Activated T-helper 1 cell treated with Interleukin-2 at 50 U/mL for 16 hours (primary cell): ENCODE measurements around the gene RPL5.

Experiments
- DNase-seq: peaks from one replicate; pipeline ENCODE4 v3.0.0-alpha.2; 2020; ENCODE audit warnings: low read depth

Gene RPL5

DNA sequence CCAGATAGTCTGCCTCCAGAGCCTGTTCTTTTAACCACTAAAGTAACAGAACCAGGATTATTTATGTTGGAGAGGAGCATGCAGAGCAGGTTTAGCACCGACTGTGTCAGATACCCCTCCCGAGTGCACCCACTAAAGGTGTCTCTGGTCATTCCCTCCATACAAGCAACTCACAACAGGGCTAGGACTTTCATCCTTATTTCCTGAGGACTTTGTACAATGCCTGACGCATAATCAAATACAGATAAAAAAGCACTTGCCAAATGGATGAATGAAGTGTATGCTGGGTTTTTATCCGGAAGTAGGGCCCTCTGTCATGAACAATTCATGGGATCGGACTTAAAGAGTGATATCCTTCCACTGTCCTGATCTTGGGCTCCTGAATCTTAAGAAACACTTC lies 26.0 kb downstream of the RPL5 start:
- DNase-seq = no peak

DNA sequence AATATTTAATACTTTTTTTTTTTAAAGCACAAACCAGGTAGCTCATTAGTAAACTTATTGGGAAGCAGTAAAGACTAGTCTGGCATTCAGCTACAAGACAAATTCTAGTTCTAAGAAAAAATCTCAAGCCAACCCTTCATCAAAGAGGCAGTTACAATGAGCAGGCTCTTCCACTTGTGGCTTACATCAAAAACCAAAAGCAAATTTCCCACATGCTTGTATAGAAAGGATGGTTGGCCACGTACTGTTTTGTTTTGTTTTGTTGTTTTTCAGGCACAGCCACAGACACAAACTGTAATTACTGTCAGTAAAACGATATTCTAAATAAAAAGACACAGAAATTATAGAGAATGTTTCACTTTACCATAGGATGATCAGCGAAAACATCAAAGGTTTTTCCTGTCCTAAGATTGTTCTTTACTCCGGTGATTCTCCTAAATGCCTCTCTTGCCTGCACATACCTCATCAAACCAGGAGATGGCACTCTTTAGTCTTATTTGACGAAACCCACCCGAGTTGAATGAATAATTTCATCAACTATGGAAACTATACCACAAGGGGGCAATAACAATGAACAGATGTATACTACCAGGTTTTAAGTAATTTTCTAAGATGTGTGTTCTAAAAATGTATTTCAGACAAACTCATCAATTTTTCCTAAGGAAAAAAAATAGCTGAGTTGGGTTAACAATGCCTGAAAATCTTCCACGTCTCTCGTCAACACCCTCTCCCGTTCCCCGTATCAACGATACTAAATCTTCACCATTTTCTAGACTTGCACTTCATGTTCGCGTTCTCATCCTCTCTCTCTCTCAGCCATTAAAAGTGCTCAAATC lies 26.9 kb downstream of the RPL5 start:
- DNase-seq = no peak

DNA sequence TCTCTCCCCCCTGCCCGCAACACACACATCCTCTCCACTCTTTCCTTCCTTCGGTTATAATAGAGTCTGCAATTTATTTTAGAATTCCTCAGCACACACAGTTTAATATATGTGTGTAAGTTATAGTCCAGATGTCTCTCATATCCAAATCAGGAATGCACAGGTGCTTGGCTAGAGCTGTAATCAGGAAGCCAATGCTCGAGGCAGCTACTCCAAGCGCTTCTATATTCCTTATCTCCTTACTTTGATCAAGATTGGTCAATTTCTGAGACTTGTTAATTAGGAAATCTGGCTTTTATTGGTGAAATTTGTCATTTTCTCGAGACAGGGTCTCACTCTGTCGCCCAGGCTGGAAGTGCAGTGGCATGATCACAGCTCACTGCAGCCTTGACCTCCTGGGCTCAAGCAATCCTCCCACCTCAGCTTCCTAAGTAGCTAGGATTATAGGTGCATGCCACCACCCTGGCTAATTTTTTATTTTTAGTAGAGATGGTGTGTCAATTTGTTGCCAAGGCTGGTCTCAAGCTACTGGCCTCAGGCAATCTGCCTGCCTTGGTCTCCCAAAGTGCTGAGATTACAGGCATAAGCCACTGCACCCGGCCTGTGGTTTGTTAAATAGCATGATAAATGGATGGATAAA lies 27.7 kb downstream of the RPL5 start:
- no peak for DNase-seq

DNA sequence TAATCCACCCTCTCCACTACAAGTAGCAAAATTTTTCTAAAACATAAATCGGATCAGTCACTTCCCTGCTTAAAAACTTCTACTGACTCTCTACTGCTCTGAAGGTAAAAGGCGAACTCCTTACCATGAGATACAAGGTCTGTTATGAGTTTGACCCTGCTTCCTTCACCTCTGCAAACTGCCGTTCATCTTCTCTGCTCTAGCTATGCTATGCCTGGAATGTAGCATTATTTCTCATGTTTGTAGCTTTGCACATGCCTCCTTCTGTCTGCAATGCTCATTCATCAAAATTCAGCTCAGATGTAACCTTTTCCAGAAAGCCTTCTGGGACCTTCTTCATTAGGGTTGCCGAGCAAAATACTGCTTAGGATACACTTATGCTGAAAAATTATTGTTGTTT lies 30.8 kb downstream of the RPL5 start:
- DNase-seq = no peak

DNA sequence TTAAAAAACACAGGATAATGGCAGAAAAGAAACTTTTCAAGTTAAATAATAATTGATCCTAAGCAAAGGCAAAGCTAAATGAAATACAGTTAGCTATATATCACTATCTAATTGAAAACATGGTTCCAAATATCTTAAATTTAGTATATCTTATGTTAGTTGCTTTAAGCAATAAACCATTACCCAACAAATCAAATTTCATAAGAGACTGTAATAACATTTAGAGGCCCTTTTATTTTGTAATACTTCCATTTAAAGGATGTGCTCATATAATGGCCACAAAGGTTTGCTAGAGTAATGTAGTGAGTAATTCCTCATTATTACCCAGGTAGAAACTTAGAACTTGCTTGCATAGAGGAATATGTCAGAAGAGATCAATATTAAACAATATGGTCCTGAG lies 32.3 kb downstream of the RPL5 start:
- no peak for DNase-seq

DNA sequence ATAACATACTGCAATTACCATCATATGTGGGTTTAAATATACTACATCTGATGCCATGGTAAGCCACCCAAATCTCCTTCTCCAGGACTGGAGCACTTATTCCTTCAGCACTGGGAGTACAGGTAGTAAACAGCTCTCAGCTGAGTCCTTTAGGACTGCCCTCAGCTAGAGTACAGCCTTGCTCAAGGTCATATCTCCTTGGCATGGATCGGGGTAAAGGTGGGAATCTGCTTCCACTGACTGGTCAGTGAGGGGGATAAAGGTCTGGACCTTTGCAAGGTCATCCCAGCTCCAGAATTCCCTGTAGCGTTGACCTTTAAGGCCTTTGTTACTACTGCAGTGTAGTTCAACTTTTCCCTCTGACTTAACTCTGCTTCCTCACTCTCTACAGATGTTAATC lies 38.8 kb downstream of the RPL5 start:
- no peak for DNase-seq

DNA sequence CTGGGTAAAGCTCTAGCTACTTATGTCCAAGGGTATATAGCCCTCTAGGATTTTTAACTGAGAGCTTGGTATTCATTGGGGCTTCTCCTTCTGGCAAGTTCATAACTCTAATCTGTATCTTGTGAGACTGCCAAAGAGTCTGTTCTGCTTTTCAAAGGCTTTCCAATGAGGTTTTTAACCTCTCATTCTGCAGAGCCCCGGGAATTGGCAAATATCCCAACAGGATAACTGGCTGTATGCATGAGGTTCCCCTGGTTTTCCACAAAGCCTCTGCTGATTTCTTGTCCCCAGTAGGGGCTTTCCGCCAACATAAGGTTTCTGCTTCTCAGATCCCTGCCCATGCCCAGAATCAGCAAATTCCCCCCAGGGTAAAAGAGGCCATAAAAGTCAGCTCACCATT lies 40.9 kb downstream of the RPL5 start:
- no peak for DNase-seq

DNA sequence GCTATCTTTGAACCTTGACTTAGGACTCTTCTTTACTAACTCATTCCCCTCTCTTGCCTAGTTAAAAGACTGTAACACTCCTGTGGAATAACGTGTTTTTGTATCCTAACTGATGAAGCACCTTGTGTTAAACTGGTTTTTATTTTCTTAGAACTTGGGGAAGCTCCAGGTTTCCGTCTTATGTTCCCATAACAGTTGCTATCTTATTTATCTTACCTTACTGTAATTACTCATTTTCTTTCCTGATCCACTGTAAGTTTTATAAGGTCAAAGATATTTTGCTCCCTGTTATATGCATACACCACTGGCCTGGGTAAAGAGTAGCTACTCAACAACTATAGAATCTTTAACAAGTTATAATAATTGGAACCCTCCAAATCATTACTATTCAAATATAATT lies 43.1 kb downstream of the RPL5 start:
- no peak for DNase-seq

DNA sequence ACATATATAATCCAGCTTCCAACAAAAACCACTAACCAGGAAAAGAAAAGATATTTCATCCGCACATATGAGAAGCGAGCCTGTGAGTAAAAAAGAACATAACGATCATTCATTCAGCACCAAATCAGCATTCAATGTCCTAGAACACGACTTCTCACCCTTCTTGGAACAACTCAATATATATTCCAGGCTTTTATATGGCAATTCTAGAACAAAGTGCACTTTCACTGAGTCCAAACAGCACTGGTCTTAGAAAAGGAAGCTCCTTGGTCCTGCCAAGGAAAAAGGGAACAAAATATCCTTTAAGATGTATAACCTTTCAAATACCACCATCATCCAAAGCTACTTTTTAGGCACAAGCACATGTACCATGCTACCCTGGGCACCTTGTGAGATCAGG lies 44.5 kb downstream of the RPL5 start:
- DNase-seq = no peak

DNA sequence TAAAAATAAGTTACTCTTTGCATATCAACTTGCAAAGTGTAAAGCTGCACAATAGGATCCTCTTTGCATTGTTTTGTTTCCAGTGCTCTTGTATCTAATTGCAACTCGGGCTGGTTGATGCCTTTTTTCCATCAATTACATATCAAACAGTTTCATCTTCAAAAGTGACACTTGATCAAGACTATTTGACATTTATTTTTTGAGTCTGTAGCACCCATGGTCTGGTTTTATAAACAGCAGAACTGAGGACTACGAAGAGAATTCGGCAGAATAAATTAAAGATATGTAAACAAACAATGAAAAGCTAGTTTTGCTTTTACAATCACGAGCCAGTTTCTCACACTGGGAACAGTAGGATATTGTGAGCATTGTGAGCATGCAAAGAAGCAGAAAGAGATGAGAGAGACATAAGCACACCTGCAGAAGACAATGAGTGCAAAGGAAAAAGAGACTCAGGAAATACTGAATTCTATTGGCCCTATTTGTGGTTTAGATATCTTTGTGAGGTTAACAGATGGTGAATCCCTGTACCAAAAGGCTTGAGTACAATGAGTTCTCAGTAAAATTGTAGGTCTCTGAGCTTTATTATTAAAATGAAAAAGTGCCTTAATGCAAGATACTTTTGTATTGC lies 45.4 kb downstream of the RPL5 start:
- DNase-seq = no peak

DNA sequence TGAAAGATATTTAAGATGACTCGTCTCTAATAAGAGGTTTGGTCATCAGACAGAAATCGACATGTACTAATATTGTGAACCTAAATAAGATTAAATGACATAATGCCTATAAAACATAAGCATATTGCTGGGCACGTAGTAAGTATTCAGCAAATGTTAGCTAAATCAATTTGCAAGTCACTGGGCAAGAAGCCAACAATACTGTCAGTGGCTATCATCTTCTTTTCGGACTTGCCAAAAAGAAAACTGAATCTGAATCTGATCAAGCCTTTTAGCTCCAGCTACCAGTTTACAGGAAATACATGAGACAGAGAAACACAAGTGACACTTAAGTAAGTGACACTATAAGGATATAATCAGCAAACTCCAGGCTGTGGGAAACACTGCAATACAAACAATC lies 46.0 kb downstream of the RPL5 start:
- DNase-seq = no peak

DNA sequence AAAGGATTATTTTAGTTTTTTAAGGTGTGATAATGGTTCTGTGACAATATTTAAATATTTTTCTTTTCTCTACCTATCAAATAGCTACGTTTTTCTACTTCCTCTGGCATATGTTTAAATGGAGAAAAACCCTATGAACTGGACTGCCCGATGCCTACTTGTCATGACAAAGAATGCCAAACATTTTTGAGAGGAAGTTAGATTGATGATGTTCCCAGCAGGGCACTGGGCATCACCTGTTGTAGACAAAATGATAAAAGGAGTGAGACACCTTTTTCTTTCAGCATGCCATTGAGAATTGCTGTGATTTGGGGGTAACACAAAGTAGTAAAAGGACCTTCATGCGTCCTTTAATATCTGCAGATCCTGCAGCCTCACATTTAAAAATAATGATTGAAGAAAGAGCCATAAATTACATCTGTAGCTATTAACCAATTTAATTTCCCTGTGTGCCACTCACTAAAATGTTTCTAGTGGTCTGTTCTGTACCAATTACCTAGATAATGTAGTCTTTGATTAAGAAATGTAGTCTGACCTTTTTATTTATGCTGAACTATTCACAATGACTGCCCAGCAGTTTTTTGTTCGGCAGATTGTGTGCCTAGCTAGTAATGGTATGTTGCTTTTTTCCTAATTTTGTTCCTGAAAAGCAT lies 47.6 kb downstream of the RPL5 start:
- DNase-seq = no peak

DNA sequence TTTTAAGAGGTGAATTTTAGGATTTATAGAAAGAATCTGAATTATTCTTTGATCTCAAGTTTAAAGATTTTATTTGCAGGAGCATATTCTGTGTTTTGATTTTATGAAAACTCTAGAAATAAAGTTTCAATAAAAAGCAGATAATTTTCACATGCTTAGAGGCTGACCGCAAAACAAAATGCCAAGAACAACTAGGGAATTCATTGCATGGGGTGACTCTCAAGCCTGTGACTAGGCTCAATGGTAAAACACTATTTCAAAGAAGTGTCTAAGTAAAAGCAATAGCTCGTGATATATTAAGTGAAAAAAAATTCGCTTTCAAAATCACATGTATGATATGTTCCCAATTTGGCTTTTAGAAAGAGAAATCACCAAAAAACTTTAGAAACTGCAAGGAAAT lies 49.6 kb downstream of the RPL5 start:
- DNase-seq = no peak

DNA sequence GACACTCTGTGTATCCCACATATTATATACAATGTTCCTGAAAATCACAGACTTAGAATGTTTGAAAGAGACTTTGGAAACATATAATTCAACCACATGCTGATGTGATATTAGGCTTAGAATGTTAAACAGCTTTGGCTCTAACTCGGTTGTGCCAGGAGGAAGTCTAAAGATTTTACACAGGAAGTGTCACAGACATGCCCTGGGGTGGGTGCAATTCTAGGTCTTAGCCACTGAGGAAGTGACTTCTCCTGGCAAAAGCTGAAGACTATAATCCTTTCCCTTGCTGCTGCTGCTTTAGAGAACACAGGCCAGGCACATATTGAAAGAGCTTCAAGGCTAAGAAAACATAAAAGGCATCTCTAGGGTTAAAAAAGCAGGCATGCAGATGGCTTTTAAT lies 51.0 kb downstream of the RPL5 start:
- peak; percentile 17 for DNase-seq

DNA sequence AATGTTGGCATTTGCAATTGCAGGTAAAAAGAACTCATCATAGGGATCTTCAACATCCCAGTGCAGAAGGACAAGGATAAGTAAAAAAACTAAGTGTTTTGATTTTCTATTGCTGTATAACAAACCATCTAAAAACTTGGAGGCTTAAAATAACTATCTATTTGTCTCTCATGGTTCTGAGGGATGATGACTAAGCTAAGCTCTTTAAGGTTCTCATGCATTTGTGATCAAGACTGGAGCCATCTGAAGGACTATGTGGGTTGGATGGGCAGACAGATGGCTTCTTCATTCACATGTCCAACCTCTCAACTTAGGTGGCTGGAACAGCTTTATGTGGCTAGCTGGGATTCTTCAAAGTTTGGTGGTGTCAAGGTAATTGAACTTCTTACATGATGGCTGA lies 51.5 kb downstream of the RPL5 start:
- DNase-seq = no peak

DNA sequence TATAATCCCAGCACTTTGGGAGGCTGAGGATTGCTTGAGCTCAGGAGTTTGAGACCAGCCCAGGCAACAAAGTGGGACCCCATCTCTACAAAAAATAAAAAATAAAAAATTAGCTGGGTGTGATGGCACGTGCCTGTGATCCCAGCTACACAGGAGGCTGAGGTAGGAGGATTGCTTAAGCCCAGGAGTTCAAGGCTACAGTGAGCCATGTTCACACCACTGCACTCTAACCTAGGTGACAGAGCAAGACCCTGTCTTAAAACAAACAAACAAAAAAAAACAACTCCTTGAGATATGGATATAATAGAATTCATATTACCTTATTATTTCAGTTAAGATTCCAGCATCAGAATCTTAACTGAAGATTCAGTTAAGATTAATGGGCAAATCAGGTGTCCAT lies 52.4 kb downstream of the RPL5 start:
- DNase-seq = no peak

DNA sequence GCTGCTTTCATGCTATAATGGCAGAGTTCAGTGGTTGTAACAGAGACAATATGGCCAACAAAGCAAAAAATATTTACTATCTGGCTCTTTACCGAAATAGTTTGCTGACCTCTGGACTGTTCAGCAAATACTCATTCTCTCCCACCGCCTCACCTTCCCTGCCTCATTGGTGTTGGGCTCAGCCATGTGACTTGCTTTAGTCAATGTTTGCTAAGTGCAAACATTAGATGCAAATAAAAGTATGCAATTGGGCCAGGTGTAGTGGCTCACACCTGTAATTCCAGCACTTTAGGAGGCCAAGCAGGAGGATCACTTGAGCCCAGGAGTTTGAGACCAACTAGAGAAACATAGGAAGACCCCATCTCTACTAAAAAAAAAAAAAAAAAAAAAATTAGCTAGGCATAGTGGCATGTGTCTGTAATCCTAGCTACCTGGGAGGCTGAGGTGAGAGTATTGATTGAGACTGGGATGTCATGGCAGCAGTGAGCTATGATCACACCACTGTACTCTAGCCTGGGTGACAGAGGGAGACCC lies 55.1 kb downstream of the RPL5 start:
- DNase-seq = no peak

DNA sequence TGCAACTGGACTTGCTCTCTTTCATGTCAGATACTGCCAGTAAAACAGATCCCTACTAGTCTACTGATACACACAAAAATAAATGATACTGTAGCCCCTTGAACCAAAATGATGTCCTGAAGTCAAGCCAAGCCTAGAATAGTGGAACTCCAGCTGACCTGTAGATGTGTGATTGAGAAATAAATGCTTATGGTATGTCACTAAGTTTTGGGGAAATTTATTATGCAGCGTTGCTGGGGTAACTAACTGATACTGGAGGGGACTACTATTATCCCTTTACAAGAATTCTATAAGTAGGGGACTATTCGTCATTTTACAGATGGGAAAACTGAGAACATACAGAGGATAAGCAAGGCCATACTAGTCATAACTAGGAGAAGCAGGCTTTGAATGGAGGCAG lies 55.6 kb downstream of the RPL5 start:
- DNase-seq = no peak
